ENCODE results near the gene PRRT2.

The PRRT2 gene

DNA sequence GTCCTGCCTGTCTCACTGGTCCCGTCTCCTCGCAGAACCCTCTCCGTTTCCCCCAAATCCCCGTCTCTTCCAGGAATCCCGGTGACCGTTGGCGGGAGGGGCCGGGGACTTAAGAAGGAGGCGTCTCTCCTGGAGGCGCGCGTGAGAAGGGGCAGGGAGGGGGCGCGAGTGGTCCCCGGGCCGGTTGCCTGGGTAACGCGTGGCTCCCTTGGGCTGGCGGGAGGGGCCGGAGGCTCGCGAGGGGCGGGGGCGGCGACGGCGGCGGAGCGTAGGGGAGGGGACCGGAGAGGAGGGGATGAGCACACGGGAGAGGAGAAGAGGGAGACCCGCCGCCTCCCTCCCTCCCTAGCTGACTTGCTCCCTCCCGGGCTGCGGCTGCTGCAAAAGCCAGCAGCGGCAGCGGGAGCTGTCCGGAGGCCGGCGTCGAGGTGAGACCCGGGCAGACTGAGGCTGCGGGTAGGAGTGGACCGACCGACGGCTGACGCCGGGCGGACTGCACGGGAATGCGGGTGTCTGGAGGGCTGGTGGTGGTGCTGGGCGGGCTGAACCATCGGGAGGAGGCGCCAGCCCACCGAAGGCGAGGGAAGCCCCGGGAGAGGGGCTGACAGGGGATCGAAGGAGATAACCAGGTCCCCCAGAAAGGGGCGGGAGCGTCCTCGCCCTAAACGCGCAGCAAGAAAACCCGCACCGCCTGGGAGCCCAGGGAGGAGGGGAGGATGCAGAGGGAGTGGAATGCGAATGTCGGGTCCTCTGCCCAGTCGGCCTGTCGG is at the start of gene PRRT2:
Gene PRRT2, plus strand, starts transcription at position 298 of the 770 bp plus-strand sequence. CDS start 862 bp downstream, outside the sequence.
- TF ChIP-seq EZH2phosphoT487 (IDR thresholded peaks at IDR 0.05; ENCODE audit: borderline replicate concordance): no peak
- TF ChIP-seq CTCF (conservative IDR thresholded peaks at IDR 0.05; ENCODE audit: low read length): no peak
- Histone ChIP-seq H3K27me3 (ENCODE audit: insufficient read depth, low read length, poor library complexity, severe bottlenecking) (no peaks in the 10 kb centered on the region), H3K9me2 (replicated peaks; ENCODE audit: low read depth, low read length) (no peaks in the 10 kb centered on the region), H3F3A (ENCODE audit: low read depth) (peaks cover 10% of the 10 kb centered on the region; the same call in 1 of the 2 replicates), H3K4me2 (ENCODE audit: low read depth, low read length, poor library complexity, severe bottlenecking) (no peak within 1 kb of the TSS), H2AFZ (ENCODE audit: low read length) (no peak within 1 kb of the TSS), H3K4me1 (ENCODE audit: insufficient read depth, low read length, poor library complexity, severe bottlenecking) (peaks cover 47% of the 10 kb centered on the region), H4K20me1 (ENCODE audit: insufficient read depth, low read length, poor library complexity, severe bottlenecking) (peaks cover 35% of the 10 kb centered on the region), H3K79me2 (ENCODE audit: insufficient read depth, low read length) (peaks cover 49% of the 10 kb centered on the region), H3K36me3 (ENCODE audit: insufficient read depth, low read length) (peaks cover 33% of the 10 kb centered on the region), H3K9me3 (ENCODE audit: insufficient read depth, low read depth, low read length) (no peaks in the 10 kb centered on the region), H3K9ac (ENCODE audit: low read depth, low read length, poor library complexity, severe bottlenecking) (no peak within 1 kb of the TSS), H3K4me3 (ENCODE audit: low read length, poor library complexity, severe bottlenecking) (no peak within 1 kb of the TSS)

DNA sequence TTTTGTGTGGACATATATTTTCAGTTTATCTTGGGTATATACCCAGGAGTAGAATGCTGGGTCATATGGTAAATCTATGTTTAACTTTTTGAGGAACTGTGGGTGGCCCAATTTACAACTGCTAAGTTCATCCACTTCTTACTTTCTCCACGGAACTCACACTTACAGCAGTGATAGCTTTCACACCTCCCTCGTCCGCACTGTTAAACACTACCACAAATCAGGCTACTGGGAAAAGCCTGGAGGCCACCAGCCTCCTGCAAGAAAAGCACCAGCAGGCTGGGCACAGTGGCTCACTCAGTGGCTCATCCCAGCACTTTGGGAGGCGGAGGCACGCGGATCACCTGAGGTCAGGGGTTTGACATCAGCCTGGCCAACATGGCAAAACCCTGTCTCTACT is 48.7 kb upstream of the PRRT2 start:
- H3K4me3 ChIP-seq (ENCODE audit: low read length, poor library complexity, severe bottlenecking): no peak overlapping the region
- TF ChIP-seq EZH2phosphoT487 (IDR thresholded peaks at IDR 0.05; ENCODE audit: borderline replicate concordance) (no peak), CTCF (conservative IDR thresholded peaks at IDR 0.05; ENCODE audit: low read length) (no peak)
- H4K20me1 ChIP-seq (ENCODE audit: insufficient read depth, low read length, poor library complexity, severe bottlenecking): no peaks in the 10 kb centered on the region
- no peaks in the 10 kb centered on the region for H3K4me1 ChIP-seq (ENCODE audit: insufficient read depth, low read length, poor library complexity, severe bottlenecking)
- no peak overlapping the region for H3K9ac ChIP-seq (ENCODE audit: low read depth, low read length, poor library complexity, severe bottlenecking)
- H3K4me2 ChIP-seq (ENCODE audit: low read depth, low read length, poor library complexity, severe bottlenecking): no peak overlapping the region
- no peaks in the 10 kb centered on the region for H3K27me3 ChIP-seq (ENCODE audit: insufficient read depth, low read length, poor library complexity, severe bottlenecking)
- H2AFZ ChIP-seq (ENCODE audit: low read length): no peak overlapping the region
- H3F3A ChIP-seq (ENCODE audit: low read depth): no peaks in the 10 kb centered on the region
- H3K9me3 ChIP-seq (ENCODE audit: insufficient read depth, low read depth, low read length): no peaks in the 10 kb centered on the region
- H3K79me2 ChIP-seq (ENCODE audit: insufficient read depth, low read length): no peaks in the 10 kb centered on the region
- no peaks in the 10 kb centered on the region for H3K36me3 ChIP-seq (ENCODE audit: insufficient read depth, low read length)
- no peaks in the 10 kb centered on the region for H3K9me2 ChIP-seq (replicated peaks; ENCODE audit: low read depth, low read length)

- Histone ChIP-seq H3K9me2 (replicated peaks; ENCODE audit: low read depth, low read length) (no peaks in the 10 kb centered on the region), H2AFZ (ENCODE audit: low read length) (no peak overlapping the region), H3K79me2 (ENCODE audit: insufficient read depth, low read length) (no peaks in the 10 kb centered on the region), H3K4me1 (ENCODE audit: insufficient read depth, low read length, poor library complexity, severe bottlenecking) (no peaks in the 10 kb centered on the region), H4K20me1 (ENCODE audit: insufficient read depth, low read length, poor library complexity, severe bottlenecking) (no peaks in the 10 kb centered on the region), H3K4me2 (ENCODE audit: low read depth, low read length, poor library complexity, severe bottlenecking) (no peak overlapping the region), H3K36me3 (ENCODE audit: insufficient read depth, low read length) (no peaks in the 10 kb centered on the region), H3K9ac (ENCODE audit: low read depth, low read length, poor library complexity, severe bottlenecking) (no peak overlapping the region), H3K9me3 (ENCODE audit: insufficient read depth, low read depth, low read length) (no peaks in the 10 kb centered on the region), H3K4me3 (ENCODE audit: low read length, poor library complexity, severe bottlenecking) (no peak overlapping the region), H3F3A (ENCODE audit: low read depth) (no peaks in the 10 kb centered on the region), H3K27me3 (ENCODE audit: insufficient read depth, low read length, poor library complexity, severe bottlenecking) (no peaks in the 10 kb centered on the region)
- TF ChIP-seq EZH2phosphoT487 (IDR thresholded peaks at IDR 0.05; ENCODE audit: borderline replicate concordance) (no peak), CTCF (conservative IDR thresholded peaks at IDR 0.05; ENCODE audit: low read length) (no peak)
Observed at GRCh38 chr16:29765167-29766032, 46.6 kb upstream of the PRRT2 start.
